GM06990 (cell line): ENCODE data around the gene MINDY4.

Experiments used
- DNase-seq: peaks from one replicate; pipeline ENCODE4 v3.0.0-alpha.2; 2011; ENCODE audit not compliant: insufficient read length; ENCODE audit errors: extremely low read depth
- H3K27me3 ChIP-seq: replicated peaks from 2 replicates; pipeline ENCODE4 v1.6.0; 2011; ENCODE audit warnings: low read length; ENCODE audit not compliant: control insufficient read depth, insufficient read depth
- H3K36me3 ChIP-seq: 2 replicates; pipeline ENCODE4 v1.5.1; 2011; ENCODE audit warnings: low read length; ENCODE audit not compliant: control insufficient read depth, insufficient read depth
- H3K4me3 ChIP-seq: replicated peaks from 2 replicates; pipeline ENCODE4 v1.5.1; 2011; ENCODE audit warnings: low read depth, mild to moderate bottlenecking, control low read depth, low read length
- CTCF ChIP-seq: IDR thresholded peaks from 2 replicates; pipeline ENCODE4 v1.5.1; 2011; ENCODE audit warnings: low read length, control low read depth, mild to moderate bottlenecking, inconsistent platforms; ENCODE audit not compliant: insufficient read depth, poor library complexity, severe bottlenecking

The MINDY4 gene

GRCh38 chr7:30727061-30727945, 43.9 kb upstream of the MINDY4 start:
- Histone ChIP-seq H3K4me3 (no peak overlapping the region), H3K27me3 (no peaks in the 10 kb centered on the region; the same call in 1 of the 2 replicates), H3K36me3 (no peaks in the 10 kb centered on the region)
- no peak for TF ChIP-seq CTCF
- no peak for DNase-seq

GRCh38 chr7:30728591-30729100, 42.6 kb upstream of the MINDY4 start:
- TF ChIP-seq CTCF, result no peak
- no peak overlapping the region for H3K4me3 ChIP-seq
- H3K27me3 ChIP-seq, result no peaks in the 10 kb centered on the region; the same call in 1 of the 2 replicates
- no peak for DNase-seq
- no peaks in the 10 kb centered on the region for H3K36me3 ChIP-seq

- Histone ChIP-seq H3K4me3 (no peak overlapping the region), H3K36me3 (no peaks in the 10 kb centered on the region), H3K27me3 (no peaks in the 10 kb centered on the region; the same call in 1 of the 2 replicates)
- TF ChIP-seq CTCF, result no peak
- DNase-seq, result no peak
These were observed 41.6 kb upstream of the MINDY4 start for GRCh38 chr7:30729642-30730041.

- no peak overlapping the region for H3K4me3 ChIP-seq
- H3K36me3 ChIP-seq, result no peaks in the 10 kb centered on the region
- no peak for TF ChIP-seq CTCF
- no peaks in the 10 kb centered on the region; the same call in 1 of the 2 replicates for H3K27me3 ChIP-seq
- DNase-seq, result no peak
These were observed 41.1 kb upstream of the MINDY4 start for GRCh38 chr7:30730097-30730496.

- no peaks in the 10 kb centered on the region for H3K36me3 ChIP-seq
- no peak for TF ChIP-seq CTCF
- no peaks in the 10 kb centered on the region; the same call in 1 of the 2 replicates for H3K27me3 ChIP-seq
- no peak for DNase-seq
- no peak overlapping the region for H3K4me3 ChIP-seq
These were observed 40.2 kb upstream of the MINDY4 start for GRCh38 chr7:30730996-30731395.
